CD1c-positive myeloid dendritic cell (primary cell): ENCODE results near the gene OSBPL1A.

Experiments used
- DNase-seq: peaks from one replicate; pipeline ENCODE4 v3.0.0-alpha.2; 2016; ENCODE audit errors: extremely low spot score

OSBPL1A gene

GRCh38 chr18:24267878-24268277 lies 129.7 kb downstream of the OSBPL1A start:
- peak; percentile 7 for DNase-seq

- DNase-seq, result no peak
These were observed 131.5 kb downstream of the OSBPL1A start for GRCh38 chr18:24266131-24266530.

GRCh38 chr18:24265502-24266064 lies 132.0 kb downstream of the OSBPL1A start:
- DNase-seq, result no peak

- no peak for DNase-seq
These were observed 134.6 kb downstream of the OSBPL1A start for GRCh38 chr18:24263050-24263449.

- no peak for DNase-seq
These were observed 135.5 kb downstream of the OSBPL1A start for GRCh38 chr18:24262087-24262486.

- DNase-seq, result no peak
These were observed 137.6 kb downstream of the OSBPL1A start for GRCh38 chr18:24259869-24260641.

GRCh38 chr18:24254071-24254470 lies 143.6 kb downstream of the OSBPL1A start:
- no peak for DNase-seq

- DNase-seq, result no peak
These were observed 147.9 kb downstream of the OSBPL1A start for GRCh38 chr18:24249716-24250115.

- no peak for DNase-seq
These were observed 149.3 kb downstream of the OSBPL1A start for GRCh38 chr18:24248359-24248758.

GRCh38 chr18:24246143-24246542 lies 151.5 kb downstream of the OSBPL1A start:
- DNase-seq, result no peak

- no peak for DNase-seq
These were observed 152.9 kb downstream of the OSBPL1A start for GRCh38 chr18:24244698-24245097.

GRCh38 chr18:24243677-24244076 lies 153.9 kb downstream of the OSBPL1A start:
- DNase-seq, result no peak

- DNase-seq, result no peak
These were observed 158.3 kb downstream of the OSBPL1A start for GRCh38 chr18:24239341-24239740.

GRCh38 chr18:24238387-24238786 lies 159.2 kb downstream of the OSBPL1A start:
- no peak for DNase-seq

- DNase-seq, result no peak
These were observed 162.7 kb downstream of the OSBPL1A start for GRCh38 chr18:24234850-24235418.

- DNase-seq, result no peak
These were observed 163.3 kb downstream of the OSBPL1A start for GRCh38 chr18:24234330-24234729.

- no peak for DNase-seq
These were observed 164.8 kb downstream of the OSBPL1A start for GRCh38 chr18:24232800-24233199.

- no peak for DNase-seq
These were observed 165.6 kb downstream of the OSBPL1A start for GRCh38 chr18:24231773-24232735.

GRCh38 chr18:24230766-24231165 lies 166.9 kb downstream of the OSBPL1A start:
- no peak for DNase-seq

GRCh38 chr18:24228667-24229041 lies 169.0 kb downstream of the OSBPL1A start:
- no peak for DNase-seq

- no peak for DNase-seq
These were observed 169.5 kb downstream of the OSBPL1A start for GRCh38 chr18:24227977-24228666.

- DNase-seq, result no peak
These were observed 177.3 kb downstream of the OSBPL1A start for GRCh38 chr18:24220318-24220688.
